Measurements from ENCODE around the gene LAMC2.
"Not testable (repeated sequence)": the region's sequence is repeated elsewhere in the genome, so short reads cannot be mapped to it uniquely, and the experiment has no call there.

The LAMC2 gene

DNA sequence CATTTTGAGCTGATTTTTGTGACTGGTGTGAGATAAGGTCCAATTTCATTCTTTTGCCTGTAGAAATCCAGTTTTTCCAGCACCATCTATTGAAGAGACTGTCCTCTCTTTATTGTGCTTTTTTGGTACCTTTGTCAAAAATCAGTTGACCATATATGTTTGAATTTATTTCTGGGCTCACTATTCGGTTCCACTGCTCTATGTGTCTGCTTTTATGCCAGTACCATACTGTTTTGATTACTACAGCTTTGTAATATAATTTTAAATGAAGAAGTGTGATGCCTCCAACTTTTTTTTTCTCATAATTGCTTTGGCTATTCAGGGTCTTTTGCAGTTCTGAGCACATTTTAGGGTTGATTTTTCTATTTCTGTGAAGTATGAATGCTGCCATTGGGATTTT, 69.0 kb downstream of the LAMC2 start:
- no peak for DNase-seq (ENCODE audit: low read depth in 2 of 3, low spot score in 1 of 3)

DNA sequence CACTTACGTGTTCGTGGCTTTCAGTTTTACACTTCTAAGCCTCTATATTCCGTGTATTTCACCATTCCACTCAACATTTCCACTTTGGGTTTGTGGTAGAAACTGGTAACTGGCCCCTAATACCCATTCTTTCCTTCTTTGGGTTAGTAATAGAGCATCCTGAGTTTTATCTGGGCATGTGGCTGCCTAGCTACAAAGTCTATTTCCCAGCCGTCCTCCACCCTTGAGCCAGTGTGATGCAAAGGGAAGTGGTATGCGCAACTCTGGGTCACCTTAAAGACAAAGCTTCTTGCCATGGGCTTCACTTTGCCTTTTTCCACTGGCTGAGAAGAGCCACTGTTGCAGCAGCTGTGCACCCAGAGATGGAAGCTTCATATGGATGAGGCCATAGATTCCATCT, 73.9 kb downstream of the LAMC2 start:
- no peak for DNase-seq (ENCODE audit: low read depth in 2 of 3, low spot score in 1 of 3)

DNA sequence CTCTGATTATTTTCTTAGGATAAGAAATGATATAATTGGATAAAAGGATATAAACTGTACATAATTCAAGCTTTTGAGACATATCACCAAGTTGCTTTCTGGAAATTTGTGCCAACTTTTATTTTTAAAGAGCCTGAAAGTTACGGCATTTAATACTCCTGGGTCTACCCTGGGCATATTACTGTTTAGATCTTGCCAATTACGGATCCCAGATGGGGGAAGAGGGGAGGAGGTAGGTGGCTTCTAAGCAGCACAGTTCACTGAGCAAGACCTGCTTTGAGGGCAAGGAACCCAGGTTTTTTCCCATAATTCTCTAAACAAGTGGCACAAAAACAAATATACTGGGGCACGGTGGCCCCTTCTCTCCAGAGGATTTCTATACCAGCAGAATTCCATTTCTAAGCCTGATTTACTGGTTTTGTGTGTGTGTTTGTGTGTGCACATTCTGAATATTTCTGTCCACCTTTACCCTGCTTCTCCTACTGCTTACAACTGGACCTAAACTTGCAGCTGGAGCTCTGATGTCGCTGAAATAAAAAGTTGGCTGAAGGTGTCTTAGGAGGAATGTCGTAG, 76.7 kb downstream of the LAMC2 start:
- DNase-seq (ENCODE audit: low read depth in 2 of 3, low spot score in 1 of 3): no peak

DNA sequence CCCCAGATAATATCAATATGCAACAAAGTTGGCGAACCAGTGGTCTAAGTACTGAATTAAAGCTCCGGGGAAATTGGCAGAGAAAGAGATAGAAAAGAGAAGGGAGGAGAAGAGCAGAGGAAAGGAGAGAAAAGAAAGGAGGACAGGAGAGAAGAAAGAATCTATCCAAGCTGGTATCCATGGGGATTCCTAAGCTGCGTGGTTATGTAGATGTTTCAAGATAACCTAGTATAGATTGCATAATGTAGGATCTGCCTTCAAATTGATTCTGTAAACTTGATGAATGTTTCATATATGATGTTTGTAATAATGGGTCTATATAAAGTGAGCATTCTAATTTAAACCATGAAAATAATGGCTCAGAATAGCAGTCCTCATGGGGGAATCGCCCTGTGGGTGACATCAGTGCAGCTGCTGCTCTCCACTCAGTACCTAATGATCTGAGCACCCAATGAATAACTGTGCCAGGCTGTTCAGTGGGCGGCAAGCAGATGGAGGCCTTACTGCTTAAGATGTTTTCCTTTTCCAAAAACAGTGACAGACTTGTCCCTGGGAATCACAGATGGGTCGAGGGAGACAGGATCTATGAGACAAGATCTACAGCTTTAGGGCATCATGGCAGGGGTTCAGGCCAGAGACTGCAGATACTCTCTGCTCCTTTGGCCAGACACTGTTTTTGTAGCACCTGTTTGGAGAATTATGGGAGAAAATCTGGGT, 78.0 kb downstream of the LAMC2 start:
- DNase-seq (ENCODE audit: low read depth in 2 of 3, low spot score in 1 of 3): no peak

DNA sequence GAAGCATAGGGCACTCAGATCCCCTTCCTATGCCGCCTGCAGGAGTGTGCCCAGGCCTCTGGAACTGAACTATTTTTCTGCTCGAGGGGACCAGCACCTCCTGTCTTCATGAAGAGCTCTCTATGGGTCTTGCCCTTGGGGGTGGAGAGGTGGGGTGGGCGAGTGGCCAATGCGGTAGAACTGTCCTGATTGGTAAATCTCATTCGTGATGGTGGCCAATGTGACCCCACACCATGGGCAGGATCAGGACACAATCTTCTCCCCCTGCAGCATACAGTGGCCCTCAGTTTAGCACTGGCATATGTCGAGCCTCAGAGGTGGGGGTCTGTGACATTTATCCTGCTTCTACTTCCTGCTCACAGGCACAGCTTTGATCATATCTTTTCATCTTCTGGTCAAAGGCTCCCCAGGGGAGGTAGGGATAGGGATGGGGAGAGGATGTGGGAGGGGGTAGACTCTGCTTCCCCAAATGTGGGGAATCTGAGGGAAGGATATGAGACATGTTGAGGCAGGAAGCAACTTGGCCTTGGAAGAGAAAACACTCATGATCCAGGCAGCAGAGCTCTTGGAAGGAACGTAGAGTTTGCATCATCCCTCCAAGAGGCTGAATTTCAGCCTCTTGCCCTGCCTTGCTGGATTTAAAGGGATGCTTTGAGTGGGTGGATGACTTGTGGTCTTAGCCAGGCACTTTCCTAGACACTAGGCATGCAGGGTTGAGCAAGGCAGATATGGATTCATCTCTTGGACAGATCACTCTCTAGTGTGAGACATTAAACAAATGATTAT, 81.8 kb downstream of the LAMC2 start:
- no peak for DNase-seq (ENCODE audit: low read depth in 2 of 3, low spot score in 1 of 3)

DNA sequence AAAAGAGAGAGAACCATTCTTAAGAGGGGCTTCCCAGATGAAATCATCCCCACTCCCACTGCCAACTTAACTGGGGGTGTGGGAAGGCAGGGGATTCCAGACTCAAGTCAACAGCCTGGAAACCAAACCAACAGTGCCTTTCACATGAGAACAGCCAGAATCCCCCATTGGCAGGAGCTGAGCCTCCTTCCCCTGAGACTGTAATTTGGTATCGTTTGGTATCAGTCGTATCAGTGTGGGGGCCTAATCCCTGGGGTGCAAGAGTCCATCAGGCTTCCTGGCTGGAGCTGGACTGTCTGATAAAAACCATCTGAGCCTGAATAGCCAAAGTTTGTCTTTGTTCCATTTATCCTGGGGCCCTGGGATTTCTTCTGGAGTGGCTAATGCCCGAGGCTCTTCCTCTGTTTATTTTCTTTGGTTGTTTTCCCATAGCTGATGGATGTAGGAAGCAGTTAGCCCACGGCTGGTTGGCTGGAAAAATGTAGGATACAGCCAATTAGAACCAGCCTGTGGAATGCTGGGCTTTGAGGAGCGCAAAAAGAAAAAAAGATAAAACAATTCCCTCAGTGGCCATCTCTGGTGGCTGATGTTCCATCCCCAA, 84.6 kb downstream of the LAMC2 start:
- DNase-seq (ENCODE audit: low read depth in 2 of 3, low spot score in 1 of 3): no peak

DNA sequence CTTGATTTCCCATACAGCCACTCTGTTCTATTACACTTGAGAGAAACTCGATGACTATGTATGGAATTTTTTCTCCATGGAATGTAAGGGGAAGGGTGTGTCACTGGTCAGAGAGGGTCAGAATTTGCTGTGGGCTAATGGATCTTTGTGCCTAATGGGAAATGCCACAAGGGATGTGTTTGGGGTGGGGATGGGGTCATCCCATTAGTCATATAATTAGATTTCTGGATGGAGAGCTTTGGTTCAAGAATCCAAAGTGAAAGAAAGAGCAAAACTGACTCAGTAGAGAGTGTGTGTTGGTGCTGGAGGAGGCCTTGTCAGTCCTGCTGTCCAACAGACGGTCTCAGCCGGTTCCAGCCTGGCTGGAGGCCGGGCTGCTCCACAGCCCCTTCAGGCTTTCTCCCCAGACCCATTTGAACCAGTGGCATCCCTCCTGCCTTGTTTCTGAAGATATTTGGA, 86.4 kb downstream of the LAMC2 start:
- DNase-seq (ENCODE audit: low read depth in 2 of 3, low spot score in 1 of 3): no peak

DNA sequence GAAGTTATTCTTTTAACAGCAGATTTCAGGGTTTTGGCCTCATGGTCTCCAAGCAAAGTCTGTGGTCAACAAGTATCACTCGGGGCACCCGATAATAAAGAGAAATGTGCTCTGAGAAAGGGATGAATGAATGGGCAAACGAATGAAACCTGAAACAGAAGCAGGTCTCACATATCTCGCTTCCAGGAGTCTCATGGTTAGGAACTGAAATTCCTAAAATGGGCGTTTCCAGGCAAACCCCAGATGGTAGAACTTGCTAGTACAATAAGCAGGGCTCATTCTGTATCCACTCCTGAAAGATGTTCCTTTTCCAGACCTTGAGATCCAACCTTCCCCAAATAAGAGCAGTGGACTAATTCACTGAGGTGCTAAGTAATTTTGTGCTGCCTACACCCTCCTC, 87.2 kb downstream of the LAMC2 start:
- no peak for DNase-seq (ENCODE audit: low read depth in 2 of 3, low spot score in 1 of 3)

DNA sequence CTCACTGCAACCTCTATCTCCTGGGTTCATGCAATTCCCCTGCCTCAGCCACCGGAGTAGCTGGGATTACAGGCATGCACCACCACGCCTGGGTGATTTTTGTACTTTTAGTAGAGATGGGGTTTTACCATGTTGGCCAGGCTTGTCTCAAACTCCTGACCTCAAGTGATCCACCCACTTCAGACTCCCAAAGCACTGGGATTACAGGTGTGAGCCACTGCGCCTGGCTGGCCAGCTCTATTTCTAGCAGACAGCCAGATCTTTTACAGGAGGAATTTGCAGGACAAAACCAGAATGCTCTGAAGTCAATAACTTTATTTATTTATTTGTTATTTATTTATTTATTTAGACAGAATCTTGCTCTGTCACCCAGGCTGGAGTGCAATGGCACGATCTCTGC, 87.9 kb downstream of the LAMC2 start:
- DNase-seq (ENCODE audit: low read depth in 2 of 3, low spot score in 1 of 3): not testable (repeated sequence)

DNA sequence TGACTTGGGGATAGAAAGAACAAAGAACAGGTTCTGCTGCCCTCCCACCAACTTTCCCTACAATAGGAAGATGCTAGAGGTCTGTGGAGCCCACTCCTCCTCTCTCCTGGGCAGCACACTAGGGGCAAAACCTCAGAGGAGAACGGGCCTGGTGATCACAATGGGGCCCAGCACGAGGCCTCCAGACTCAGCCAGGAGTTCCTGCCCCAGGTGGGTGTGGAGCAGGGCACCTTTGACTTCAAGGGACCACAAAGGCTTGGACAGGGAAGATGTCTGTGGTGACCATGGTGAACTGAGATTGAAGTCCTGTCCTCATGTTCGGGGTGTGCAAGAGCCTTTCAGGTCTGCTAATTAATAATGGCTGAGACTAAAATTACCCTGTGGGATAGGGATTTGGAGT, 88.8 kb downstream of the LAMC2 start:
- no peak for DNase-seq (ENCODE audit: low read depth in 2 of 3, low spot score in 1 of 3)

DNA sequence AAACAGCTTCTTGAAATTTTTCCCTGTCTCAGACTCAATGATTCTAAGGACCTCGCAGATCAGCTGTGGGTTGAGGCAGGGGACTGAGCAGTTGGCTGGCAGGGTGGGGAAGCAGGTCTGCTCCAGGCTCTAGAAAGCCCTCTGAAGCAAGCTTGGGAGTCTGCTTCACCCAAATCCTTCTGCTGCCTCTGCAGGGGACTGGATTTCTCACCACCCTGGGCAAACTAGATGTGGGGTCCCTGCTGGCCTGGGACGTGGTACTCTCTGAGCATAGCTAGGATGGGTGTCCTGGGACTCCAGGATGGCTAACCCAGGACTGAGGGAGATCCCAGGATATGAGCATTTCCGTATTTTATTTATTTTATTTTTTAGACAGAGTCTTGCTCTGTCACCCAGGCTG, 89.3 kb downstream of the LAMC2 start:
- no peak for DNase-seq (ENCODE audit: low read depth in 2 of 3, low spot score in 1 of 3)

DNA sequence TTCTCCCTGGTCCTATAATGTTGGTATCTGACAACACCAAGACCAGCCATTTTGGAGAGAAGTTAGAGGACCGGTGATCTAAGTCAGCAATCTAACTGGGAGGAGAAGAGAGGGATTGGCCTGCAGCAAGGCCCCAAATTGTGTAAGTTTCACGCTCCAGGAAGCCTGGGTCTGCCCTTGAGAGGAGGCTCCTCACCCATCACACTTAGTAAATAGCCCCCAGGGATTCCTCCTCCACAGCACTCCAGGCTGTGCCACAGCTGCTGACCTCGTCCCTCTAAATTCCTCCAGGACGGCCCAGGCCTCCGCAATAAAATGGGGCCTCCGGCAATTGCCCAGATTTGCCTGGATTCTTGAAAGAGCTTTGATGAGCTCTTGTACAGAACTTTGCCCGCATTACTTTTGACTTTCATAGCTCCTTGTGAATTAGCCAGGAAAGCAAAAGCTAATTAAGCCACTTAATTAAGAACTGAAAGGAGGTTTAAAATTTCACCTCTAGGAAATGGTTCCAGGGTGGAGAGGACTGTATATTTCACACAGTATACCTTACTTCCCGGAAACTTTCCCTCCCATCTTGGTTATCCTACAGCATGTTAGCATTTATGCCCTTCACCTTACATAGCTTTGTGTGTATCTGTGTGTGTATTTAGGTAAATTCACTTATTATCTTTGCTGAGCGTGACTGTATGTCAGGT, 90.5 kb downstream of the LAMC2 start:
- no peak for DNase-seq (ENCODE audit: low read depth in 2 of 3, low spot score in 1 of 3)

DNA sequence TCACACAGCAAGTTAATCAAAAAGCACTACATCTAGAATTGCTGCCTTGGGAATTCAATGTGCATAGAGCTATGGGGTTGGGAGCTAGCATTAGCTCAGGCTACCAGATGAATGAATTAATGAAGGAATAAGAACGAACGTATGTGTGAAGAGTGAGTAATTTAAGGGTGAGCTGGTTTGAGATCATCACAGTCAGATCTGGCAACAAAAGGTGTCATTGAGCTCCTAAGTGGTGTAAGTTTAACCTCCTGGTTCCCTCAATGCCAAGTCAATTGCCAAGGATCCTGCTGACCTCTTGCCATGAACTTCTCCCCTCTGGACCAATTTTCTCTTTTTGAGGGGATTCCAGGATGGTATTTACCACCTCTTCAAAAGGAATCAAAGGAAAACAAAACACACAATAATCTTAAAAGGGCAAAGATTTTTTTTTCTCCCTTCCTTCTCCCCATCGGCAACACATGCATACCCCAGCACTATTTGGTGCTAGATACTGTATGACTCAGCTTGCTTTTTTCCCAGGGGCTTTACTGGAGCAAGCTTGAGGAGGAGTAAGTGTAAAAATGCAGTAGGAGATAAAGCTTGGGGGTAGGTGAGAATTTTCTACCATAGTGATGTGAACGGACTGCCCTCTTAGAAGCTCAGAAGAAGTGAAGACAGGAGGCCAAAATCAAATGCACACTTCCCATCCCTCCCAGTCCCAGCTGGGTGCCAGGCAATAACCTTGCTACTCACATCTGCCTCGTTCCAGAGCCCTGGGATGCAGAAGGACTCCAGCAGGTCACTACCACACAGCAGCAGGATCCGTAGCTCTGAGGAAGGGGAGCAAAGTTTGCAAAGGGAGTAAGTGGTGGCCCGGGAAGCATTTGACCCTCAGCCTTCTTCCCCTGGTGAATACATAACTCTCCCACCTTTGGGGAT, 92.0 kb downstream of the LAMC2 start:
- no peak for DNase-seq (ENCODE audit: low read depth in 2 of 3, low spot score in 1 of 3)

DNA sequence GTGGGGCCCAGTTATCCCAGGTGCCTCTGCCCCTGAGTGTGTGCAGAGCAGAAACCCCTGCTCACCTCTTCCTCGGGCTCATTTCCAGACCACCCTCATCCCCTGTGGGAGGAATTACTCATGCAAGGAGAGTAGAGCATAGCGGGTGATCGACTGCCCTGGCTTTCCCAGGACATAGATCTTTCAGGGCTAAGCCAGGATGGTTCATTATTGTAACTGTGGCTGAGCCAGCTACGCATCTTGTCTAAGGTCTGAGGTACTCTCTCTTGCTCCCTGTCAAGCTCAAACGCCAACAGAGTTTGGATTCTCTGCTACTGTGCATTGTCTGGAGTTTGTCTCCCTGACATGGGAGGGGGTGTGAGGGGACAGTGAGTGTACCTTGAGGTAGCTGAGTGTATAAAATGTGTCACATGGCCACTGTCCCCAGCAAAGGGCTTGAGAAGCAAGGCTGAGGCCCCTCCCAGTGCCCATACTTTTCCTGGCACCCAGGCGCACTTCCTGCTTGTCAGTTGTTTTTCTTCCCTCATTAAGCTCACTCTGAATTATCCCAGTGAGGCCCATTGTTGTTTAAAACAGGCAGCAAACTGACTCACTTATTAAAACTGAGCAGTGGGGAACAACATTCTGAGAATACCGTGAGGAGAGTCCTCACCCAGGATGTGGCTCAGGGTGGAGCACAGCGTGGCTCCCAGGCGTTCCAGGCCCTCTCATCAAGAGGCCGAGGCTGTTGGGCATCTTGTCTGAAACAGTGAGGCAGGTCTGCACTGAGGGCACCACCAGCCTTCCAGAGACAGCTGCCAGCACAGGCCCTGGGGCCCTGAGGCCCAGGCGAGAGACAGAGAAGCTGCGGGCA, 92.9 kb downstream of the LAMC2 start:
- no peak for DNase-seq (ENCODE audit: low read depth in 2 of 3, low spot score in 1 of 3)

DNA sequence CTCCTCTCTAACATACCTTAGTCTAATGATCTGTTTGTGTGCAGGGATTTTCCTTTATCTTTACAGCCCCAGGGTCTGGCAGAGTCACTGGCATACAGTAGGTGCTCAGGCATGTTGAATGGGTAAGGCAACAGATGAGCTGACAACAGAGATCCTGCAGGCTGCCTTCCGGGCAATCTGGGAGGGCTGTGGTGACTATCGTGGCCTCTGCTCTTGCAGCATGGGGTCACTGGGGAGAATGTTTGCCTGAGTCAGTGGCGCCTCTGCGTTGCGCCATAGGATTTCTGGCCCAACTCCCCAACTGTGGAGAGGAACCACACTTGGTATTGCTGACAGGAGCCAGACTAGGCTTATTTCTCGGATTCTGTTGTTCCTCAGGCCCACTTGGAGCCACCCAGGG, 93.8 kb downstream of the LAMC2 start:
- no peak for DNase-seq (ENCODE audit: low read depth in 2 of 3, low spot score in 1 of 3)

DNA sequence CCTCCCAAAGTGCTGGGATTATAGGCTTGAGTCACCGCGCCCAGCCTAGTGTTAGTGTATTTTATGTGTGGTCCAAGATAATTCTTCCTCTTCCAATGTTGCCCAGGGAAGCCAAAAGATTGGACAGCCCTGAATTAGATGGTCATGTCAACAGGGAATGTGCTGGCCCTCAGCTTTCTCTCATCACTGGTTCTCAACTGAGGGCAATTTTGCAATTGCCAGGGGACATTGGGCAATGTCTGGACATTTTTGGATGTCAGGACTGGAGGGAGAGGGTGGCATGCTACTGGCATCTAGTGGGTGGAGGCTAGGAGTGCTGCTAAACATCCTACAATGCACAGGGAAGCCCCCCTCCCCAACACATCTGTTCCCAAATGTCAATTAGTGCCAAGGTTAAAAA, 95.0 kb downstream of the LAMC2 start:
- no peak for DNase-seq (ENCODE audit: low read depth in 2 of 3, low spot score in 1 of 3)

DNA sequence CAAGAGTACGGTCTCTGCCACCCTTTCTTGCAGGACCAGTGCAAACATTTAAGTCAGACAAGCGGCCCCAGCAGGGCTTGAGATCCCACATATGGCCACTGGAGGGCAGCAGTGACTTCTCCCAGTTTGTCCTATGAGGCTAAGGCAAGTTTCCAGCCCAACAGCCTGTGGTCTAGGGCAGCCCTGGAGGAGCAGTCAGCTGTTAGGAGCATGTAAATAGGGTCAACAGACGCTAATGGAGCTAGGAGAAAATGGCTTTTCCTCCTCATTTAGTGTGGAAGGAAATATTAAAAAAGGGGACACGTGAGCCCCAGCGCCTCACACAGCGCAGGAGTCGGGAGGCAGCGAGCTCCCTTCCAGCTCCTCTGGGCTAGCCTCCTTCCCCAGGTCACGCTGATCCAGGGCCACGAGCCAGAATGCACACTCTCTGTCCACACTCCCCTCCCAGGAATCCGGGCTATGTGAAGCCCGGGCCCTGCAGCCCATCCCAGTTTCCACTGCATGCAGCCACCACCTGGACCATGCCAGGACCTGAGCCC, 95.6 kb downstream of the LAMC2 start:
- peak; percentile 58 to 81 (median 64) for DNase-seq (ENCODE audit: low read depth in 2 of 3, low spot score in 1 of 3)

DNA sequence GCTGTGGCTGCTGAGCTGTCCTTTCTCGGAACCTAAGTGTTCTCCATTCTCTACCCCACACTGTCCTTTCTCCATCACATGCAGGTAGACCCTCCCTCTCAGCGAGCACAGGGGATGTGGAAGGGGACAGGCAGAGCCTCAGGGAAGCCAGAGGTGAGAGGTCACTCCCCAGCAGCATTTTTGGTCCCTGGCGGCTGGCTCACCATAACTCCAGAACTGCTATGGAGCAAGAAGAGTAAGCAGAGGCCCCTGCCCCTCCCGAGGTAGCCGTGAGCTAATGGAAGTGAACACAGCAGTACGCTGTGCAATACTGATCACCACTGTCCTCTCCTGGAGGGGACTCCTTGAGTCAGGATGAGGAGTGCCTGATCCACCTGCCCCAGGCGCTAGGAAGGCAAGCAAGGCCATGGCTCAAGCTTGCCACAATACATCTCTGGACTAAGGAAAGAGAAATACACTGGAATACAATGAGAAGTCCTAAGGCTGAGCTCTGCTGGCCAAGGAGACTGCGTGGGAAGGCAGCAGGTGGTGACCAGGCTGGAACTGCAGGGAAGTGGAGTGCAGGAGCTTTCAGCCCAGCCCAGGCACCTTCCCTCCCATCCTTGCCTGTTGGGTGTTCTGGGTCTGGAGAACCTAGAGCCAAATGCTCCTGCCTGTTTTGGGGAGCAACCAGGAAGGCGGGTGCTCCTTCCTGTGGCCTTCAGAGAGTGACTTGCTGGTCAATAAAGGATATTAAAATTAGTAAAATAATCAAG, 96.2 kb downstream of the LAMC2 start:
- DNase-seq (ENCODE audit: low read depth in 2 of 3, low spot score in 1 of 3): no peak
